ENCODE data around the gene MPPED2. TPM values are rescaled to one million over a fixed set of nuclear protein-coding genes. Genes with fewer than 3 reads are reported as not detected.

Gene MPPED2
- total RNA-seq, 6 experiments from 2014 or later: not detected

- H3K4me1 Mint-ChIP-seq (ENCODE audit: low read depth): no peaks in the 10 kb centered on the region
- H3K27ac Mint-ChIP-seq: no peak overlapping the region
- H3K27me3 Mint-ChIP-seq (ENCODE audit: insufficient read depth): no peaks in the 10 kb centered on the region
- H3K9me3 Mint-ChIP-seq: peaks cover 39% of the 10 kb centered on the region
- no peak for TF ChIP-seq CTCF (IDR thresholded peaks at IDR 0.05)
- DNase-seq: no peak
- H3K4me3 Mint-ChIP-seq: no peak overlapping the region
- H3K36me3 Mint-ChIP-seq (ENCODE audit: low read depth): peaks cover 6% of the 10 kb centered on the region; the same call in 1 of the 2 replicates
Observed at GRCh38 chr11:30552839-30553238, 33.3 kb downstream of the MPPED2 start.

- no peaks in the 10 kb centered on the region for H3K4me1 Mint-ChIP-seq (ENCODE audit: low read depth)
Observed at GRCh38 chr11:30550022-30550542, 36.1 kb downstream of the MPPED2 start.

DNA sequence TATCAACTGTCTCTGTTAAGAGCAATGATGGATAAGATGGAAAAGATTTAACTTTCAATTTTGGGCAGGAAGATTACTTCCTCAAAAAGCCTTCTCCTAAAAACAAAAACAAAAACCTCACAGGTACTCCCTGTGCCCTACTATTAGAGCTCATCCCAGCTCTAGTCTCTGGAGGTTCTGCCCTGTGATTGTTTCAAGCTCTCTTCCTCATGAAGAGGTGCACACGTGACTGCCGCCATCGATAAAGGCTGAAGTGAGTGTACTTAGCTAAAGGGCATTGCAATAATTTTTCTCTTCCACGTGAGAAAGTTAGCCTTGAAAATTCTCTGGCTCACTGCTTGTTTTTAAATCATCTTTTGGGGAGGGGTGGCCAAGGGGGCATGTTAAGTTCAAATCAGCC is 36.6 kb downstream of the MPPED2 start:
- no peaks in the 10 kb centered on the region for H3K4me1 Mint-ChIP-seq (ENCODE audit: low read depth)
- H3K4me3 Mint-ChIP-seq: no peak overlapping the region
- H3K27me3 Mint-ChIP-seq (ENCODE audit: insufficient read depth): no peaks in the 10 kb centered on the region
- no peak overlapping the region for H3K27ac Mint-ChIP-seq
- no peaks in the 10 kb centered on the region for H3K36me3 Mint-ChIP-seq (ENCODE audit: low read depth)
- no peak for DNase-seq
- TF ChIP-seq CTCF (IDR thresholded peaks at IDR 0.05): no peak
- H3K9me3 Mint-ChIP-seq: peaks cover 25% of the 10 kb centered on the region

More at GRCh38 chr11:30550022-30550542, 36.1 kb downstream of the MPPED2 start:
- Mint-ChIP-seq H3K4me3 (no peak overlapping the region), H3K36me3 (ENCODE audit: low read depth) (no peaks in the 10 kb centered on the region), H3K27me3 (ENCODE audit: insufficient read depth) (no peaks in the 10 kb centered on the region), H3K9me3 (peaks cover 25% of the 10 kb centered on the region), H3K27ac (no peak overlapping the region)
- no peak for TF ChIP-seq CTCF (IDR thresholded peaks at IDR 0.05)
- DNase-seq: no peak

DNA sequence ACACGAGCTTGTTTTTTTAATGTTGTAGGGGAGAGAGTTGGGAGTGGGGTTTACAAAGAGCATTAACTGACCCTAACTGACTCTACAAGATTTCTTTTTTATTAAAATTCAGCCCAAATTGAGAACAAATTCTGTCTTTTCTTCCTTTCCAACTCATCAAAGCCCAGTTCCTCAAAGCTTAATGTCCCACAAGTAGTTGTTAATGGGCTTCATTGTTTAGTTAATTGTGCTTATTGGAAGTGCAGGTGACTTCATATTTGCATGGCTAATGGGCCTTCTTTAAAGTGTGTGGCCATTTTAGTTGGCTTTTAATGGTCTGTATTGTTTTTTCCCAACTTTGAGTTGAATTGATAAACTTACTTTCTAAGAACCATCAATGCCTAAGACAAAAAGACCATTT is 39.8 kb downstream of the MPPED2 start:
- DNase-seq: no peak
- Mint-ChIP-seq H3K4me1 (ENCODE audit: low read depth) (no peaks in the 10 kb centered on the region), H3K9me3 (peaks cover 26% of the 10 kb centered on the region), H3K27ac (no peak overlapping the region), H3K36me3 (ENCODE audit: low read depth) (no peaks in the 10 kb centered on the region), H3K4me3 (no peak overlapping the region), H3K27me3 (ENCODE audit: insufficient read depth) (no peaks in the 10 kb centered on the region)
- no peak for TF ChIP-seq CTCF (IDR thresholded peaks at IDR 0.05)

DNA sequence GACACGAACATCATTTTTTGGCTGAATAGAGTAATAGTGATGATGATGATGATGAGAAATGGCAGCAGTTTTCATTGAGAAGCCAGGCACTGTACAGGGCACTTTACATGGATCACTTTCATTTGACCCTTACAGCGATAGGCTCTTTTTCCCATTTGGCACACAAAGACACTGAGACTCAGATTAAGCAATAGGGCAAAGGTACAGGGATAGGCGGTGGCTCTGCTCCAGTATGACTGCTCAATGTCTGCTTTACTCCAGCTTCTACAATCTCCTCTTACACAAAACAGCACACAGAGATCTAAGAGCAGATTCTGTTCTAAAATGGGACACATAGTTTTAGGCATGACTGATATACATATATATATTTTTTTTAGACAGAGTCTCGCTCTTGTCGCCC is 40.6 kb downstream of the MPPED2 start:
- H3K4me1 Mint-ChIP-seq (ENCODE audit: low read depth): no peaks in the 10 kb centered on the region
- H3K4me3 Mint-ChIP-seq: no peak overlapping the region
- H3K9me3 Mint-ChIP-seq: peaks cover 30% of the 10 kb centered on the region
- no peak overlapping the region for H3K27ac Mint-ChIP-seq
- H3K36me3 Mint-ChIP-seq (ENCODE audit: low read depth): no peaks in the 10 kb centered on the region
- DNase-seq: no peak
- H3K27me3 Mint-ChIP-seq (ENCODE audit: insufficient read depth): no peaks in the 10 kb centered on the region
- no peak for TF ChIP-seq CTCF (IDR thresholded peaks at IDR 0.05)

DNA sequence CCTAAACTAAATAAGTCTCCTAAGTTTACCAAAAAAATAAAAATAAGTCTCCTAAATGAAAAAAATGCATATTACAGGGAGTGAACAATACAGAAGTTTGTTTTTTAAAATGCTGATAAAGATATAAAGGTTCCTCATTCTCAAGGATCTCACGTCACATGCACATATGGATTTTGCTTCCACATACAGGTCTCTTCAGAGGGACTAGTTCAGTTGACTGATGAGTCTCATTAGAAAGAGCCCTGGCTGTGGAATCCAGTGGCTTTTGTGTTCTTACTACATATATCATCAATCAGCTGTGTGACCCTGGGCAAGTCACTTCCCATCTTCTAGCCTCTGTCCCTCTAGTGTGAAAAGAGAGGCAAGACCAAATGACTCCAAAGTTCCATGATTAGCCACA is 43.1 kb downstream of the MPPED2 start:
- Mint-ChIP-seq H3K4me1 (ENCODE audit: low read depth) (no peaks in the 10 kb centered on the region), H3K36me3 (ENCODE audit: low read depth) (no peaks in the 10 kb centered on the region), H3K27me3 (ENCODE audit: insufficient read depth) (no peaks in the 10 kb centered on the region), H3K9me3 (peaks cover 39% of the 10 kb centered on the region), H3K4me3 (no peak overlapping the region), H3K27ac (no peak overlapping the region)
- no peak for DNase-seq
- no peak for TF ChIP-seq CTCF (IDR thresholded peaks at IDR 0.05)
